NCI-H187 (cell line): ENCODE measurements around the gene SOCS6.
"Not testable (repeated sequence)": the region's sequence is repeated elsewhere in the genome, so short reads cannot be mapped to it uniquely, and the experiment has no call there.

Experiments
- DNase-seq, 2 experiments: peaks; one replicate each; lab custom pipeline; 2025; lab: John Stamatoyannopoulos, UW

The SOCS6 gene

GRCh38 chr18:70322385-70322784, 33.5 kb downstream of the SOCS6 start:
- DNase-seq, result no peak

- DNase-seq, result no peak
Measured at GRCh38 chr18:70322928-70323327, 34.1 kb downstream of the SOCS6 start.

- DNase-seq, result no peak
Measured at GRCh38 chr18:70324897-70325296, 36.1 kb downstream of the SOCS6 start.

DNA sequence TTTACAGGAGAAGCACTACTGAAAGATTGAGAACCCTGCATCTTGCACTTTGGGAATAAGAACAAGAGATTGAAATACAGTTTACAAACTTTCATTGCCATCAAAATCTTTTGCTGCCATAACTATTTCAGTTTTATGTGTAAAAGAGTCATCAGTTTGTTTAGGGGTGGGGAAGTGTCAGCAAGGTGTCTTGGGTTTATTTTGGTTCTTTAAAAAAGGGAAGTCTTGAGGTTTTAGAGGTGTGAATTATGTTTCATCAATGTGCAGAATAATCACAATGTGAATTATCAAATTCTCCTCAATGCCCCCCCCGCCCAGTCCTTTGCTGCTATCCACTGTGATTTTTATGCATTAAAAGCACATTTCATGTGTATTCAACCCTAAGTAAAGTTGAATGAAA, 37.4 kb downstream of the SOCS6 start:
- no peak for DNase-seq

GRCh38 chr18:70328169-70328568, 39.3 kb downstream of the SOCS6 start:
- no peak for DNase-seq

DNA sequence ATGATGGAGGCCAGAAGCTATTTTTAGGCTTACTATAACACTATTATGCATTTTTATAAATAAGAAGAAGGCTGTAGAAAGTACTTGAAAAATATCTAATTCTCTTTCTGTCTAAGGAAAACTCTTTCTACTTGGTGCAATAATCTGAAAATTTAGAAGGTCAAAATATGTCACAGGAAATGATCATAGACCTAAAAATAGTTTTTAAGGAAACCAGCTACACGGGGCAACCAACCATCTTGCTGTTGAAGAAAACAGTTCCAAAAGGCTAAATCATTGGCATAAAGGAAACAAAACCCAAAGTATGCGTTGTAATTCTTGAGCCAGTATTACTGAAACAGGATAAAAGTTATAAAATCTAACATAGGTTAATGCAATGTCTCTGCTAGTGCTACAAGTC, 40.2 kb downstream of the SOCS6 start:
- no peak for DNase-seq

GRCh38 chr18:70330887-70331286, 42.0 kb downstream of the SOCS6 start:
- no peak for DNase-seq

- DNase-seq, result no peak
Measured at GRCh38 chr18:70331456-70332097, 42.7 kb downstream of the SOCS6 start.

- no peak for DNase-seq
Measured at GRCh38 chr18:70332694-70333093, 43.8 kb downstream of the SOCS6 start.

DNA sequence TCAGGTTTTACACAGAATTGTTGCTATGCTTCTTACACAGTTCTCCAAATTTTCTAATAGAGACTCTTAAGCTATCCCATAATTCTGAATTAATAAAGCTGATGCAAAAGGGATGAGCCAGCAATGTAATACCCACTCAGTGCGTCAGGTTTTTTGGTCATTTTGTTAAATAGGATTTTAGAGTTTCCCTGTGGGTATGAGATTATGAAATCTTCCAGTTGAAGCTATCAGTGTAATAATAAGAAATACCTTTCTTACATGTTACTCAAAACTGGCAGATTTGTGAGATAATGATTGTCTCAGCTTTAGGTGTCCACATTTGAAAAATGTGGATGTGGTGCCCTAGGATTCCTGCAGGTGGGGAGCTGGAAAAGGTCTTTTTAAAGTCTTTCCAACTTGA, 44.5 kb downstream of the SOCS6 start:
- DNase-seq, result no peak

DNA sequence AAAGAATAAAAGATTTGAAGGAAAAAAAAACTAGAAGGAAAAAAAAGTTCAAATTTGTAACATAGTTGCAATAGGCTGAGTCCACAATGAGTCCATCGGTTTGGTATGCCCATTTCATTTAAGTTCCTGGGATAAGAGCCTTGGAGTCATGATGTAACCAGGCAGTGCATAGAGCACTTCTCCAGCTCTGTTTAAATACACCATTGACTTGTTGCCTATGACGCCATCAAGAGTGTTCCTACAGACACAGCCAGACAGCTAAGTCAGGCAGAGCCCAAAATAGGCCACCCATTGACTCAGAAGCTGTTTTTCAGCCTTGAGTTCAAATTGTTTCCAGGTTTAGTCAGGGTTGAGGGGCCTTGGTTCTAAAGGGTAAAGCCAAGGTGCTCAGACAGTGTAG, 44.9 kb downstream of the SOCS6 start:
- DNase-seq, result no peak

- DNase-seq, result no peak
Measured at GRCh38 chr18:70334264-70334663, 45.4 kb downstream of the SOCS6 start.

DNA sequence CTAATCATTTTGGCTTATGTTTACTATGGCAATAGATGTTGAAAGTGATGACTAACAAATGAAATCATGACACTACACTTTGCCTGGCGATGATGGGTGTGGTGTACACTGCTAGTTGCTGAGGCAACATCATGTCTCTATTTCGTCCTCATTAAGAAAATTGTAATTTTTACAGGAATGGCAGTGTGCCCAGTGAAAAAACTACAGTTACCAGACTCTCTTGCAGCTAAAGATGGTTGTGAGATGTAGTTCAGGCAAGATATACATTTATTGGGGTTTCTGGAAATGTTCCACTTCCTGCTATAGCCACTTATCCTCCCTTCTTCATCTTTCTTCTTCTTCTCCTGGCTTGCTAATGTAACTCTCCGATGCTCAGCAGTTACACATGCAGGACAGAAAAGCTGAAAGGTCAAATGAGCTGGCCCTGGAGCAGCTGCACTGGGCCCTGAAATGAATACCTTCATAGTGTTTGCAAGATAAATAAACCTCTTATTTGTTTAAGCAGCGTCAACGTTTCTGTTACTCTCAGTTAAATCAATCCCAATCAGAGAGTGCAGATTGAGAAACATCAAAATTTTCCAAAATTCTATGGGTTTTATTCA, 46.0 kb downstream of the SOCS6 start:
- no peak for DNase-seq

- DNase-seq, result no peak
Measured at GRCh38 chr18:70335892-70336726, 47.3 kb downstream of the SOCS6 start.

DNA sequence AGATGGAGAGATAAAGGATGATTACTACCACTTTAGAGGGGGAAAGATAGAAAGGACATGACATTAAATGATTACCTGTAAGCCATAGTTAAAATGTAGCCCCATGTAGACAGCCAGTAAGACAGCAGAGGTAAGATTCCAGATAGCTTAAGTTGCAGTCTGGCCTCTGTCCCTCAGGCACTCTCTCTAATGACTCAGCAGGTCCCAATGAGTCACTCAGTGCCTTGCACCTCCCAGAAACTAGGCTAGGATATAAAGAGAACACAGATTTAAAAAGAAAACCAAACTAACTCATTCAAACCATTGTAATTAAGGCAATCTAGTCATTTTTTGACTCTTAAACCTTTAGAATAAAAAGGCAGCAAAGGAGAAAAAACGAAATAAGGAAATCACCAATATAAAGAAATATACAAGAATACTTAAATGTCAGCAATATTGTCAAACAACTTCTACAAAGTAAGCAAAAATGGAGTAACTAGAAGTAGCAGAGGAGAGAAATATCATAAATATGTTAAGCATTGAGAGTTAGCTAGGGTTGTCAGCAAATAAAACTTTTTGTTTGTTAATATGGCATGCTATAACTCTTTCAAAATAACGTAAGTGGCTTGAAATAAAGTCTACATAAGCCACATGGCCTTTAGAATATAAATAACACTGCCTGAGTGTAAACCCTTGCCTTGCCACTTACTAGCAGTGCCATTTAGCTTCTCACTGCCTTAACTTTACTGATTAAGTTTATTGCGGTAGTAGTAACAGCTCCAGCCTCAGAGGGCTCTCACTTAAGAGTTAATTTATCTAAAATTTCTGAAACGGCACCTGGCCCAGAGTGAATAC, 48.5 kb downstream of the SOCS6 start:
- no peak for DNase-seq

- DNase-seq, result no peak
Measured at GRCh38 chr18:70338890-70339289, 50.0 kb downstream of the SOCS6 start.

DNA sequence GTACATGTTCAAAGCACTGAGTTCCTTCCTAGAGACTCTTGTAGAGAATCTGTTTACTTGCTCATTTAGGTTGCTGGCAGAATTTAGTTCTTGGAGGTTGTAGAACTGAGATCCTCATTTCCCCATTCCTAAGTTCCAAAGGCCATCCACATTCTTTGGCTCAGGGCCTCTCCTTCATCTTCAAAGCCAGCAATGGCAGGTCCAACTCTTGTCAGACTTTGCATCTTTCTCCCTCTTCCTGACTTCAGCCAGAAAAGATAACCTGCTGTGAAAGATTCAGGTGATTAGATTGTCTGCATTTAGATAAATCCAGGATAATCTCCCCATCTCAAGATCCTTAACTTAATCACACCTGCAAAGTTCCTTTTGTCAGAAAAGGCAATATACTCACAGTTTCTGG, 51.1 kb downstream of the SOCS6 start:
- no peak for DNase-seq

GRCh38 chr18:70348481-70348880, 59.6 kb downstream of the SOCS6 start:
- not testable (repeated sequence) for DNase-seq

DNA sequence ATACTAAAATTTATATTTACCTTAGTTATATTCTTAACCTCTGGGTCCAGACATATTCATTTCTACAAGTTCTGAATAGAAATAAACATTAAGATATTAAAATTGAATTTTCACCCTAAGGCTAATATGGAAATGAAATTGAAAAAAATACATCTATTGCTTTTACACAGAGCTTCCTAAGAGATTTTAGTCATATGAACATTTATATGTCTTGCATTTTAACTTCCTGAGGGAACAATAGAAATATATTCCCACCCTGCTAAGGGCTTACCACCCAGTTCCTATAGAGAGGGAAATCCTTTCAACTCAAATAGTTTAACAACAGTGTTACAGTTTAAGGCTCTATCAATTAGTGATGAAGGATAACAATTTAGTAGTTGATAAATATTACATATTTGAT, 60.5 kb downstream of the SOCS6 start:
- no peak for DNase-seq

GRCh38 chr18:70354080-70354479, 65.2 kb downstream of the SOCS6 start:
- DNase-seq, result no peak

DNA sequence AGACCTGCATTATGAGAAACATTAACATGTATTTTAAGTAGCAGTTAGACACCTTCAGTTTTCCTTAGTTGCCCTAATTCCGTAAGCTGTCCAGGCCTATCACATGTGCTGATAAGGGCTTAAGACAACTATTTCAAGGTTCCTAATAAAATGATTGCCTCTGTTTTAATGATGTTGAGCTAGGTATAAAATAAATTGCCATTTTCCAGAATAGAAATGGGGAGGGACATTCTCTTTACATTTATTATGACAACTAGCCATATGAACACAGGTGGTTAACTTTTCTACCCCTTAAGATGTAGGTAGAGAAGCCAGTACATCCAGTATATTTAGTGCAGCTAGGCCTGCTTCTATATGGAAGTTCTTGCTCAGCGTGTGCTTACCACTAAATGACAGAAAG, 65.9 kb downstream of the SOCS6 start:
- no peak for DNase-seq

DNA sequence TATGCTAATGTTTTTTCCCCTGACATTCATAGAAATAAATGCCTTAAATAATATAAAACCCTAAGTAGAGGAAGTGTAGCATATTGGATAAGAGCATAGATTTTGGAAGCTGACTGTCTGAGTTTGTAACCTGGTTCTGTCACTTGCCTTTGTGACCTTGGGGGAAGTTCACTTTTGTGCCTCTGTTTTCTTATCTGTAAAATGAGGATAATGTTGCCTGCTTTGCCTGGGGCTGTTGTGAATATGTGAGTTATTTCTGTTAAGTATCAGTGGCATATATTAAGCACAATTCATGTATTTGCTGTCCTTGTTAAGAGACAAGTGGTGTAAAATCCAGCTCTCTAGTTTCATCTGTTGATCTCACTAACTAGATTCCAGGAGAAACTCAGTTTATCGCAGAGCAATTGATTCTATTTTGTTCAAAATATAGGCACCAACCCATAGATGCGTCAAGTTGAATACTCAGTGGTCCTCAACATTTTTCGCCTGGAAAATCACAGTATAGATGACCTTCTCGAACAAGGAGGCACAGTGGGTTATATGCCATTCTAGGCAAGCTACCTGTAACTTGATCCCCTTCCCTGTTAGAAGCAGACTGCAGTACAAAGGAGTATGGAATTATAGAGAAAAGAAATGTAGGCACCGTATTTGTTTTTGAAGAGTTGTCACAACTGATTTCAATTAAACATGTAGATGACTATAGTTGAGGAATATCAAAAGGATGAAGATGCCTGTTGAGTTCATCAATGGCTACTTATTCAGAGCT, 67.0 kb downstream of the SOCS6 start:
- no peak for DNase-seq
